ENCODE results near the gene SH3BP5L.

Gene SH3BP5L

GRCh38 chr1:248862998-248863881 is 37.5 kb upstream of the SH3BP5L start:
- peak overlapping the region; percentile 59 to 68 for H3K4me3 ChIP-seq (replicated peaks in 1 of 2; ENCODE audit: low read depth in 2 of 2, low read length in 2 of 2)
- TF ChIP-seq CTCF (IDR thresholded peaks at IDR 0.05; ENCODE audit: low read depth, low read length): no peak
- DNase-seq (ENCODE audit: low read depth in 2 of 2): peak; percentile 61 to 81

- DNase-seq (ENCODE audit: low read depth in 2 of 2): no peak
- no peak for TF ChIP-seq CTCF (IDR thresholded peaks at IDR 0.05; ENCODE audit: low read depth, low read length)
- H3K4me3 ChIP-seq (replicated peaks in 1 of 2; ENCODE audit: low read depth in 2 of 2, low read length in 2 of 2): peak overlapping the region; percentile 59 to 68
Observed at GRCh38 chr1:248862695-248862997, 36.9 kb upstream of the SH3BP5L start.

- H3K4me3 ChIP-seq (replicated peaks in 1 of 2; ENCODE audit: low read depth in 2 of 2, low read length in 2 of 2): no peak overlapping the region
- no peak for DNase-seq (ENCODE audit: low read depth in 2 of 2)
- no peak for TF ChIP-seq CTCF (IDR thresholded peaks at IDR 0.05; ENCODE audit: low read depth, low read length)
Observed at GRCh38 chr1:248861616-248862015, 35.9 kb upstream of the SH3BP5L start.

- no peak for DNase-seq (ENCODE audit: low read depth in 2 of 2)
- H3K4me3 ChIP-seq (replicated peaks in 1 of 2; ENCODE audit: low read depth in 2 of 2, low read length in 2 of 2): no peak overlapping the region
- TF ChIP-seq CTCF (IDR thresholded peaks at IDR 0.05; ENCODE audit: low read depth, low read length): no peak
Observed at GRCh38 chr1:248860007-248860406, 34.3 kb upstream of the SH3BP5L start.

GRCh38 chr1:248858891-248859889 is 33.5 kb upstream of the SH3BP5L start, which contains the start of gene ZNF692:
TSS of gene ZNF692 (minus strand) at chr1:248859085. CDS start at chr1:248858309, 776 bp downstream.
- H3K4me3 ChIP-seq (replicated peaks in 1 of 2; ENCODE audit: low read depth in 2 of 2, low read length in 2 of 2): peak within 1 kb of the TSS; percentile 72 to 76
- peak; percentile 98 for DNase-seq (ENCODE audit: low read depth in 2 of 2)
- no peak for TF ChIP-seq CTCF (IDR thresholded peaks at IDR 0.05; ENCODE audit: low read depth, low read length)

- peak overlapping the region; percentile 58 to 76 for H3K4me3 ChIP-seq (replicated peaks in 1 of 2; ENCODE audit: low read depth in 2 of 2, low read length in 2 of 2)
- peak; percentile 26 for TF ChIP-seq CTCF (IDR thresholded peaks at IDR 0.05; ENCODE audit: low read depth, low read length)
- peak; percentile 57 to 68 for DNase-seq (ENCODE audit: low read depth in 2 of 2)
Observed at GRCh38 chr1:248858096-248858890, 32.6 kb upstream of the SH3BP5L start.

All from cardiac fibroblast (primary cell).